OCI-LY1 (cell line): ENCODE data around the gene TBPL2.

ENCODE experiments used
- H2AFZ ChIP-seq: fragments of 200-600 bp; sonication (generic), shearing (Covaris generic); 2 replicates; pipeline ENCODE4 v1.6.0; 2014; ENCODE audit warnings: antibody characterized with exemption, mild to moderate bottlenecking, low read length
- H3F3A ChIP-seq: fragments of 200-600 bp; sonication (generic), shearing (Covaris generic); 2 replicates; pipeline ENCODE4 v1.6.0; 2014; ENCODE audit warnings: mild to moderate bottlenecking, antibody characterized with exemption, low read length, moderate library complexity; ENCODE audit not compliant: insufficient read depth
- H3K27ac ChIP-seq: fragments of 200-600 bp; sonication (generic); 2 replicates; pipeline ENCODE4 v1.5.1; 2014; ENCODE audit warnings: low read length, mixed run types, mild to moderate bottlenecking, low read depth; ENCODE audit not compliant: poor library complexity, severe bottlenecking
- H3K27me3 ChIP-seq: fragments of 200-600 bp; sonication (generic); 2 replicates; pipeline ENCODE4 v1.6.0; 2014; ENCODE audit warnings: antibody characterized with exemption, mild to moderate bottlenecking, low read length, moderate library complexity; ENCODE audit not compliant: insufficient read depth
- H3K36me3 ChIP-seq: fragments of 200-600 bp; sonication (generic); 2 replicates; pipeline ENCODE4 v1.6.1; 2014; ENCODE audit warnings: mild to moderate bottlenecking, antibody characterized with exemption, low read length, moderate library complexity, mixed read lengths; ENCODE audit not compliant: insufficient read depth
- H3K4me1 ChIP-seq: fragments of 200-600 bp; sonication (generic); 2 replicates; pipeline ENCODE4 v1.5.1; 2014; ENCODE audit warnings: mild to moderate bottlenecking, low read length, moderate library complexity; ENCODE audit not compliant: insufficient read depth, severe bottlenecking
- H3K4me2 ChIP-seq: fragments of 200-600 bp; sonication (generic), shearing (Covaris generic); 2 replicates; pipeline ENCODE4 v1.6.1; 2014; ENCODE audit warnings: low read length
- H3K4me3 ChIP-seq: fragments of 200-600 bp; sonication (generic); 2 replicates; pipeline ENCODE4 v1.5.1; 2014; ENCODE audit warnings: low read length, low read depth, mild to moderate bottlenecking, mixed read lengths; ENCODE audit not compliant: poor library complexity, severe bottlenecking
- H3K79me2 ChIP-seq: fragments of 200-600 bp; shearing (Covaris generic); 2 replicates; pipeline ENCODE4 v1.6.1; 2016; ENCODE audit warnings: mixed run types, low read length, mixed read lengths; ENCODE audit not compliant: insufficient read depth
- H3K9ac ChIP-seq: fragments of 200-600 bp; sonication (generic), shearing (Covaris generic); 2 replicates; pipeline ENCODE4 v1.6.1; 2014; ENCODE audit warnings: mild to moderate bottlenecking, low read length, mixed read lengths
- H3K9me2 ChIP-seq: fragments of 200-600 bp; sonication (generic), shearing (Covaris generic); 2 replicates; pipeline ENCODE4 v1.6.1; 2014; ENCODE audit warnings: low read depth, mild to moderate bottlenecking, low read length, mixed read lengths
- H3K9me3 ChIP-seq: fragments of 200-600 bp; shearing (Covaris generic); 2 replicates; pipeline ENCODE4 v1.6.1; 2014; ENCODE audit warnings: low read length, mixed read lengths
- H4K20me1 ChIP-seq: fragments of 200-600 bp; sonication (generic), shearing (Covaris generic); 2 replicates; pipeline ENCODE4 v1.6.0; 2016; ENCODE audit warnings: mild to moderate bottlenecking, low read length; ENCODE audit not compliant: insufficient read depth
- CTCF ChIP-seq: fragments of 200-600 bp; sonication (generic), shearing (Covaris generic); IDR thresholded peaks from 2 replicates; pipeline ENCODE4 v1.5.1; 2017; ENCODE audit warnings: mild to moderate bottlenecking, antibody characterized with exemption, low read length, moderate library complexity, mixed read lengths
- EZH2 ChIP-seq: fragments of 200-600 bp; sonication (generic), shearing (Covaris generic); IDR thresholded peaks from 2 replicates; pipeline ENCODE4 v1.8.0; 2017; ENCODE audit warnings: borderline replicate concordance, mixed run types, mild to moderate bottlenecking, antibody characterized with exemption, low read length, moderate library complexity, mixed read lengths

Gene TBPL2

GRCh38 chr14:55399852-55400251 is 40.6 kb downstream of the TBPL2 start:
- no peak overlapping the region for H3K4me2 ChIP-seq
- no peaks in the 10 kb centered on the region for H3K9me2 ChIP-seq

GRCh38 chr14:55399183-55399582 is 41.2 kb downstream of the TBPL2 start:
- Histone ChIP-seq H3K4me3 (no peak overlapping the region), H3K27me3 (no peaks in the 10 kb centered on the region), H4K20me1 (no peaks in the 10 kb centered on the region), H3K9me3 (no peaks in the 10 kb centered on the region), H3K4me2 (no peak overlapping the region), H2AFZ (no peak overlapping the region), H3K9ac (no peak overlapping the region), H3F3A (no peaks in the 10 kb centered on the region), H3K27ac (no peak overlapping the region), H3K4me1 (no peaks in the 10 kb centered on the region), H3K9me2 (no peaks in the 10 kb centered on the region), H3K36me3 (no peaks in the 10 kb centered on the region), H3K79me2 (peaks cover 12% of the 10 kb centered on the region; the same call in 1 of the 2 replicates)
- no peak for TF ChIP-seq EZH2
- no peak for TF ChIP-seq CTCF

More at GRCh38 chr14:55399852-55400251, 40.6 kb downstream of the TBPL2 start:
- H3K4me1 ChIP-seq = no peaks in the 10 kb centered on the region
- H3F3A ChIP-seq = no peaks in the 10 kb centered on the region
- H3K36me3 ChIP-seq = no peaks in the 10 kb centered on the region
- H3K9me3 ChIP-seq = no peaks in the 10 kb centered on the region
- no peaks in the 10 kb centered on the region for H4K20me1 ChIP-seq
- peaks cover 12% of the 10 kb centered on the region; the same call in 1 of the 2 replicates for H3K79me2 ChIP-seq
- no peak overlapping the region for H3K9ac ChIP-seq
- no peak overlapping the region for H3K4me3 ChIP-seq
- H2AFZ ChIP-seq = no peak overlapping the region
- no peak overlapping the region for H3K27ac ChIP-seq
- H3K27me3 ChIP-seq = no peaks in the 10 kb centered on the region
- TF ChIP-seq CTCF = no peak
- TF ChIP-seq EZH2 = no peak

- Histone ChIP-seq H3K9ac (no peak overlapping the region), H3K27me3 (no peaks in the 10 kb centered on the region), H3K79me2 (0 out of 2 replicates have a peak, but pooled peaks cover 8% of the 10 kb centered on the region), H4K20me1 (no peaks in the 10 kb centered on the region), H2AFZ (no peak overlapping the region), H3K27ac (no peak overlapping the region), H3K4me3 (no peak overlapping the region), H3K4me2 (no peak overlapping the region), H3F3A (no peaks in the 10 kb centered on the region), H3K4me1 (no peaks in the 10 kb centered on the region), H3K9me3 (no peaks in the 10 kb centered on the region), H3K9me2 (no peaks in the 10 kb centered on the region), H3K36me3 (no peaks in the 10 kb centered on the region)
- TF ChIP-seq EZH2 = no peak
- no peak for TF ChIP-seq CTCF
Observed at GRCh38 chr14:55398679-55399078, 41.7 kb downstream of the TBPL2 start.
